Mammary epithelial cell (primary cell): ENCODE data around the gene TGIF1.

Experiments used
- EZH2 ChIP-seq: IDR thresholded peaks from 2 replicates; pipeline ENCODE4 v1.6.1; 2012; ENCODE audit warnings: low read length, inconsistent platforms, borderline replicate concordance
- TF ChIP-seq, protein P1 (sequence below), 2 donors: IDR thresholded peaks in 1 of 2; conservative IDR thresholded peaks in 1 of 2; 2 replicates each; pipeline ENCODE4 v1.5.1; 2011 to 2012; ENCODE audit warnings: inconsistent platforms in 2 of 2, low read length in 2 of 2, mild to moderate bottlenecking in 2 of 2, control low read depth in 1 of 2, low read depth in 1 of 2; ENCODE audit not compliant: insufficient read depth in 1 of 2; ENCODE audit errors: extremely low read depth in 1 of 2

DNA sequence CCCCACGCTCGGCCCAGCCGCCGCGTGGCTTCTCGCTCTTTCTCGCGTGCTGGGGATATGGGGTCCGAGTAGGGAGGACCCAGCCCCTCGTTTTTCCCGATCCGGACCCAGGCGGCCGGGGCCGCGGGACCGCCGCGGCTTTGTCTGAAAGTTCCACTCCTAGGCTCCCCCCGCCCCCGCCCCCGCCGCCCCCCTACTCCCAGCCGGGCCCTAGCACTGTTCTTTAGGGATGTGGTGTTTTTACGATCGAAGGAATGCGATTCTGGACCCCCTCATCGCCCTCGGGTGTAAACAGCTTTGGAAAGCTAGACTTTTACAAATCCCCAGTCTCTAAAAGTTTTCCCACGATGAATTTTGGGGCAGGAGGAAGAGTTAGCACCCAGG, 819 bp downstream of the TGIF1 start:
- TF ChIP-seq, protein P1, sequence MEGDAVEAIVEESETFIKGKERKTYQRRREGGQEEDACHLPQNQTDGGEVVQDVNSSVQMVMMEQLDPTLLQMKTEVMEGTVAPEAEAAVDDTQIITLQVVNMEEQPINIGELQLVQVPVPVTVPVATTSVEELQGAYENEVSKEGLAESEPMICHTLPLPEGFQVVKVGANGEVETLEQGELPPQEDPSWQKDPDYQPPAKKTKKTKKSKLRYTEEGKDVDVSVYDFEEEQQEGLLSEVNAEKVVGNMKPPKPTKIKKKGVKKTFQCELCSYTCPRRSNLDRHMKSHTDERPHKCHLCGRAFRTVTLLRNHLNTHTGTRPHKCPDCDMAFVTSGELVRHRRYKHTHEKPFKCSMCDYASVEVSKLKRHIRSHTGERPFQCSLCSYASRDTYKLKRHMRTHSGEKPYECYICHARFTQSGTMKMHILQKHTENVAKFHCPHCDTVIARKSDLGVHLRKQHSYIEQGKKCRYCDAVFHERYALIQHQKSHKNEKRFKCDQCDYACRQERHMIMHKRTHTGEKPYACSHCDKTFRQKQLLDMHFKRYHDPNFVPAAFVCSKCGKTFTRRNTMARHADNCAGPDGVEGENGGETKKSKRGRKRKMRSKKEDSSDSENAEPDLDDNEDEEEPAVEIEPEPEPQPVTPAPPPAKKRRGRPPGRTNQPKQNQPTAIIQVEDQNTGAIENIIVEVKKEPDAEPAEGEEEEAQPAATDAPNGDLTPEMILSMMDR (conservative IDR thresholded peaks at IDR 0.05 in 1 of 2, IDR thresholded peaks at IDR 0.05 in 1 of 2; ENCODE audit: extremely low read depth in 1 of 2, insufficient read depth in 1 of 2, low read depth in 1 of 2, low read length in 2 of 2): no peak
- no peak for TF ChIP-seq EZH2
